ENCODE results near the gene ABHD17A. TPM values are rescaled to one million over a fixed set of nuclear protein-coding genes. Genes with fewer than 3 reads are reported as not detected.
A peak's percentile ranks its signal among the peaks of the same experiment; 100 is the strongest.
"Not testable (repeated sequence)": the region's sequence is repeated elsewhere in the genome, so short reads cannot be mapped to it uniquely, and the experiment has no call there.

Gene ABHD17A
- total and polyA plus RNA-seq, 8 donors = 21.1 to 71.0 (median 25.6) TPM

DNA sequence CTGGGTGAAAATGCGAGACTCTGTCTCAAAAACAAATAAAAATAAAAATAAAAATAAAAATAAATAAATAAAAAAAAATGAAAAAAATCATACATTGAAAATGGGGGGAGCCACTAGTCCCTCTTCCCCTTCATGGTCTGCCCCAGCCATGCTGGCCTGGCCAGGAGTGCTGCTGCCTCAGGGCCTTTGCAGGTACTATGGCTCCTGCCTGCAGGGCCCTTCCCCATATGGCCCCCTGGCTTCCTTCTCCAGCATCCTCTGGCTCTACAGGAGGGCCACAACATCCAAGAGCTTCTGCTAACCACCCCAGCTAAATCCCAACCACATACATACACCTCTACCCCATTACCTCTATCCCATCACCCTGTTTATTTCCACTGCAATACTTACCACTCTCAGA is 4.6 kb upstream of the ABHD17A start:
- no peaks in the 10 kb centered on the region for H3K27me3 ChIP-seq
- H3K36me3 ChIP-seq = no peaks in the 10 kb centered on the region
- TF ChIP-seq, protein P1, sequence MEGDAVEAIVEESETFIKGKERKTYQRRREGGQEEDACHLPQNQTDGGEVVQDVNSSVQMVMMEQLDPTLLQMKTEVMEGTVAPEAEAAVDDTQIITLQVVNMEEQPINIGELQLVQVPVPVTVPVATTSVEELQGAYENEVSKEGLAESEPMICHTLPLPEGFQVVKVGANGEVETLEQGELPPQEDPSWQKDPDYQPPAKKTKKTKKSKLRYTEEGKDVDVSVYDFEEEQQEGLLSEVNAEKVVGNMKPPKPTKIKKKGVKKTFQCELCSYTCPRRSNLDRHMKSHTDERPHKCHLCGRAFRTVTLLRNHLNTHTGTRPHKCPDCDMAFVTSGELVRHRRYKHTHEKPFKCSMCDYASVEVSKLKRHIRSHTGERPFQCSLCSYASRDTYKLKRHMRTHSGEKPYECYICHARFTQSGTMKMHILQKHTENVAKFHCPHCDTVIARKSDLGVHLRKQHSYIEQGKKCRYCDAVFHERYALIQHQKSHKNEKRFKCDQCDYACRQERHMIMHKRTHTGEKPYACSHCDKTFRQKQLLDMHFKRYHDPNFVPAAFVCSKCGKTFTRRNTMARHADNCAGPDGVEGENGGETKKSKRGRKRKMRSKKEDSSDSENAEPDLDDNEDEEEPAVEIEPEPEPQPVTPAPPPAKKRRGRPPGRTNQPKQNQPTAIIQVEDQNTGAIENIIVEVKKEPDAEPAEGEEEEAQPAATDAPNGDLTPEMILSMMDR (IDR thresholded peaks at IDR 0.05) = no peak
- intact Hi-C loops (cut with DNase I) = loop anchor here in 1 of 3 donors (10.0 kb wide), 1 partner anchor 185 kb away; no protein-coding TSS in a partner anchor
- ATAC-seq = no peak
- H3K27ac ChIP-seq = no peak overlapping the region
- no peak for FAIRE-seq
- no peak for DNase-seq
- WGBS, 2 donors = 86 to 94% methylated on average over 1 of the region's 1 CpG
- no peaks in the 10 kb centered on the region for H3K9me3 ChIP-seq
- H3K4me3 ChIP-seq = no peak overlapping the region
- H3K4me1 ChIP-seq = no peaks in the 10 kb centered on the region

DNA sequence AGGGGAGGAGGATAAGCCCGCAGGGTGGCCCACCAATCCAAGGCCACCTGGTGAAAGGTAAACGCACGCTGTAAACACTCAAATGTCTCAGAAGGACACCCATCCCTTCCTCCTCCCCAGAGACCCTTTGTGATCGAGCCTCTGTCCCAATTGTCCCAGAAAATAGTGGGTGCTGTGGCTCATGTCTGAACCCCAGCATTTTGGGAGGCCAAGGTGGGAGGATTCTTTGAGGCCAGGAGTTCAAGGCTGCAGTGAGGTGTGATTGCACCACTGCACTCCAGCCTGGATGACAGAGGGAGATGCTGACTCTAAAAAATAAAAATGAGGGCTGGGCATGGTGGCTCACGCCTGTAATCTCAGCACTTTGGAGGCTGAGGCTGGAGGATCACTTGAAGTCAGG is 3.1 kb upstream of the ABHD17A start:
- no peak for FAIRE-seq
- no peak overlapping the region for H3K27ac ChIP-seq
- intact Hi-C loops (cut with DNase I) = no loop called here
- no peaks in the 10 kb centered on the region for H3K36me3 ChIP-seq
- DNase-seq = no peak
- no peaks in the 10 kb centered on the region for H3K27me3 ChIP-seq
- peaks cover 0 to 5% (median 3%) of the 10 kb centered on the region in 3 donors for H3K4me1 ChIP-seq
- ATAC-seq = no peak
- H3K9me3 ChIP-seq = no peaks in the 10 kb centered on the region
- WGBS, 2 donors = 53 to 72% methylated on average over 5 of the region's 5 CpGs
- TF ChIP-seq, protein P1 (IDR thresholded peaks at IDR 0.05) = no peak
- H3K4me3 ChIP-seq = no peak overlapping the region

DNA sequence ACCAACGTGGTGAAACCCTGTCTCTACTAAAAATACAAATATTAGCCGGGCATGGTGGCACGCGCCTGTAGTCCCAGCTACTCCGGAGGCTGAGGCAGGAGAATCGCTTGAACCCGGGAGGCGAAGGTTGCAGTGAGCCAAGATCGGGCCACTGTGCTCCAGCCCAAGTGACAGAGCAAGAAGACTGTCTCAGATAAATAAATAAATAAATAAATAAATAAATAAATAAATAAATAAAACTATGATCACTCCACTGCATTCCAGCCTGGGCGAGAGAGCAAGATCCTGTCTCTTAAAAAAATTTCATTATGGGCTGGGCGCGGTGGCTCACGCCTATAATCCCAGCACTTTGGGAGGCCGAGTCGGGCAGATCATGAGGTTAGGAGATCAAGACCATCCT is 1.1 kb upstream of the ABHD17A start:
- H3K36me3 ChIP-seq; ATAC-seq; H3K9me3 ChIP-seq; H3K4me3 ChIP-seq; H3K27ac ChIP-seq; H3K27me3 ChIP-seq; DNase-seq; FAIRE-seq; intact Hi-C loops (cut with DNase I): not testable (repeated sequence)
- 88 to 92% methylated on average over 15 of the region's 15 CpGs for WGBS, 2 donors
- peaks cover 0 to 13% (median 10%) of the 10 kb centered on the region in 3 donors for H3K4me1 ChIP-seq

DNA sequence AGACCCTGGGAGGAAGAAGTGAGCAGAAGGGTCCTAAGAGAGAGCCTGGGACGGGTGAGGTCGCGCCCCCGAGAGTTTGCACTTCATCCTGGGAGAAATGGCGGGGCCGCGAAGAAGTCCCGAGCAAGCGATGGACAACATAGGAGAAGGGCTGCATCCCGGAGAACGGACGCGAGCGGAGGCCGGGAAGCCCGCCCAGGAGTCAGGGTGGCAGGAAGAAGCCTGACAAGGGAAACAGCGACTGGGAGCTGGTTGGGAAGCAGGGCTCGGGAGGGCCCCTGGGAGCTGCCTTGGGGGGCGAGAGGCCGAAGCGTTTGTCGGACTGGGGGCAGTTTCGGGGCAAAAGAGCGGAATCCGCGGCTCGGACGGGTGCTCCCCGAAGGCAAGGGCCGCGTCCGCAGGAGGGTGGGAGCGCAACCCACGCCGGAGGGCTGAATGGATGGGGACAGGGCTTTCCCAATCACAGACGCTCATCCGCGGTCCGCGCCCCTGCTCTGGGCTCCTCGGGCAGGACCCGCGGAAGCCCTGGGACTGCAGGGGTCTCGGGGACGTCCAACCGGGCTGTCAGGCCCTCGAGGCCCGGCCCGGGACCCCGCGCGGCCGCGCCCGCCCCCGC is 469 bp downstream of the ABHD17A start:
- peak overlapping the region; percentile 48 to 68 (median 54) for H3K27ac ChIP-seq
- peaks cover 0 to 5% (median 0%) of the 10 kb centered on the region in 3 donors for H3K36me3 ChIP-seq
- ATAC-seq (peak in 3 of 4 donors; percentile 6 to 15 (median 9)), FAIRE-seq (no peak), DNase-seq (peak in 4 of 6 donors; percentile 30 to 79 (median 43))
- no peaks in the 10 kb centered on the region for H3K9me3 ChIP-seq
- H3K4me1 ChIP-seq = peaks cover 0 to 13% (median 10%) of the 10 kb centered on the region in 3 donors
- H3K4me3 ChIP-seq = peak overlapping the region; percentile 68 to 90 (median 74)
- no peaks in the 10 kb centered on the region for H3K27me3 ChIP-seq
- TF ChIP-seq, protein P1 (IDR thresholded peaks at IDR 0.05) = no peak
- intact Hi-C loops (cut with DNase I) = no loop called here
- 0% methylated on average over 27 to 56 of the region's 56 CpGs for WGBS, 2 donors

DNA sequence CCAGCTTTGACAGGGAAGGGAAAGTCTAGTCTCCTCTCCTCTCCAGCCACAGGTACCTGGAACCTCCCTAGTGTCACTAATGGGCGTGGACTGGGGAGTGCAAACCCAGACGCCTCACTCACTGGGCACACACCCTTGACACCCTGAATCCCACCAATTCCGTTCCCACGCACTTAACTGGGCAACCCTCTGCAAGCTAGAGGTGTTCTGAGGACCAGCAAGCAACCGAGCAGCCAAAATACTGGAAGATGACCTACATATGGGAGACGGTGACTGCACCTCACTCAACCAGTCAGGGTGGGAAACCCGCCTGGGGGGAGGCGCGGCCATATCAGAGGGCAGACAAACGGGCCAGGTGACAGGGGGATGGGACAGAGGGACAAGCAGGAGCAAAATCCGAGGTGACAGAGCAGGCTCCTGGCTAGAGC is 991 bp downstream of the ABHD17A start:
- ATAC-seq = peak in 1 of 4 donors; percentile 2

More for the DNA sequence above, 991 bp downstream of the ABHD17A start:
- Histone ChIP-seq H3K9me3 (no peaks in the 10 kb centered on the region), H3K36me3 (peaks cover 0 to 5% (median 0%) of the 10 kb centered on the region in 3 donors), H3K27ac (peak overlapping the region in 2 of 4 donors; percentile 57 to 68), H3K4me1 (peaks cover 0 to 13% (median 10%) of the 10 kb centered on the region in 3 donors), H3K4me3 (peak overlapping the region; percentile 68 to 90 (median 74)), H3K27me3 (no peaks in the 10 kb centered on the region)
- TF ChIP-seq, protein P1 (IDR thresholded peaks at IDR 0.05) = no peak
- DNase-seq (peak in 2 of 6 donors; percentile 27 to 38), FAIRE-seq (no peak)
- intact Hi-C loops (cut with DNase I) = no loop called here
- 1 to 2% methylated on average over 11 of the region's 11 CpGs for WGBS, 2 donors

Measured in pancreas (tissue), 10 donors.